ENCODE measurements around the gene TEX28. TPM values are rescaled to one million over a fixed set of nuclear protein-coding genes. Genes with fewer than 3 reads are reported as not detected.

TEX28 gene
- total RNA-seq, 1 donor from 2014 or later, result not detected

DNA sequence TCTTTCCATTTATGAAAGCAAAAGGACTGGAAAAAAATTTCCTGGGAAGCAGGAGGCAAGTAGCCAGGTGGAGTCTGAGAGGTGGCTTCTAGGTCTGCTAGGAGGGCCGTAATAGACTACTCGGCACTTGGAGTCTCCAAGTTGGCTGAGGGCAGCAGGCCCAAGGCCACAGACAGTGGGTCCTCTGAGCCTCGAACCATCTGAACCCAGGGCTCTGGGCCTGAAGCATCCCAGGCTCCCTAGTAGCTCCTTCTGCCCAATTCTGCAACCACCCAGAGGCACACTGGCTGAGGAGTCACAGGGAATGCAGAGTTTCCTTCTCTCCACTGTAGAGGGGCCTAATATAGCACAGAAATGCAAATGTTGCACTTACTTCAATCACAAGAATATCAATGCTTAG lies 20.5 kb upstream of the TEX28 start:
- H3K4me3 ChIP-seq, result no peak overlapping the region
- ATAC-seq (no peak), DNase-seq (no peak)
- H3K27me3 ChIP-seq, result no peaks in the 10 kb centered on the region
- no peaks in the 10 kb centered on the region for H3K4me1 ChIP-seq
- H3K36me3 ChIP-seq, result no peaks in the 10 kb centered on the region
- intact Hi-C loops (cut with DNase I), result no loop called here
- H3K9me3 ChIP-seq, result no peaks in the 10 kb centered on the region
- TF ChIP-seq, protein P1, sequence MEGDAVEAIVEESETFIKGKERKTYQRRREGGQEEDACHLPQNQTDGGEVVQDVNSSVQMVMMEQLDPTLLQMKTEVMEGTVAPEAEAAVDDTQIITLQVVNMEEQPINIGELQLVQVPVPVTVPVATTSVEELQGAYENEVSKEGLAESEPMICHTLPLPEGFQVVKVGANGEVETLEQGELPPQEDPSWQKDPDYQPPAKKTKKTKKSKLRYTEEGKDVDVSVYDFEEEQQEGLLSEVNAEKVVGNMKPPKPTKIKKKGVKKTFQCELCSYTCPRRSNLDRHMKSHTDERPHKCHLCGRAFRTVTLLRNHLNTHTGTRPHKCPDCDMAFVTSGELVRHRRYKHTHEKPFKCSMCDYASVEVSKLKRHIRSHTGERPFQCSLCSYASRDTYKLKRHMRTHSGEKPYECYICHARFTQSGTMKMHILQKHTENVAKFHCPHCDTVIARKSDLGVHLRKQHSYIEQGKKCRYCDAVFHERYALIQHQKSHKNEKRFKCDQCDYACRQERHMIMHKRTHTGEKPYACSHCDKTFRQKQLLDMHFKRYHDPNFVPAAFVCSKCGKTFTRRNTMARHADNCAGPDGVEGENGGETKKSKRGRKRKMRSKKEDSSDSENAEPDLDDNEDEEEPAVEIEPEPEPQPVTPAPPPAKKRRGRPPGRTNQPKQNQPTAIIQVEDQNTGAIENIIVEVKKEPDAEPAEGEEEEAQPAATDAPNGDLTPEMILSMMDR (IDR thresholded peaks at IDR 0.05), result no peak
- H3K27ac ChIP-seq, result no peak overlapping the region

DNA sequence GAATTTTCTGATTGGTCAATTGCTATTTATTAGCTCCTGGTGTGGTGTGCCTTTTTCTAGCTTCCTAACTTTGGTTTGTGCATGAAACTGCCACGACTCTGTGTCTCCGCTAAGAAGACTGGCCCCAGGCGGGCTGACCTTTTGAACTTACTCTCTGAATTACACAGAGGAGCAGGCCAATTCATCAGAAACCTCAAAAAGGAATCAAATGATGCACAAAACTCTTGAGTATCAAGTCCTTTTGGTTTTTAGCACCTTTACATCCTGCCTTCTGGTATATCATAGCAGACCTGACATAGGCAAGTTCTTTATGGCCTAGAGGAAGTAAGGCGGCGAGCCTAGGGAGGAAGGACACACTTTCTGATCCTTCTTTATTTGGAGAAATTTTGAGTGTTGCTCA lies 18.2 kb upstream of the TEX28 start:
- H3K27me3 ChIP-seq, result no peaks in the 10 kb centered on the region
- DNase-seq (no peak), ATAC-seq (no peak)
- TF ChIP-seq, protein P1 (IDR thresholded peaks at IDR 0.05), result no peak
- no peaks in the 10 kb centered on the region for H3K36me3 ChIP-seq
- no peaks in the 10 kb centered on the region for H3K4me1 ChIP-seq
- no peak overlapping the region for H3K4me3 ChIP-seq
- intact Hi-C loops (cut with DNase I), result no loop called here
- no peaks in the 10 kb centered on the region for H3K9me3 ChIP-seq
- H3K27ac ChIP-seq, result no peak overlapping the region

DNA sequence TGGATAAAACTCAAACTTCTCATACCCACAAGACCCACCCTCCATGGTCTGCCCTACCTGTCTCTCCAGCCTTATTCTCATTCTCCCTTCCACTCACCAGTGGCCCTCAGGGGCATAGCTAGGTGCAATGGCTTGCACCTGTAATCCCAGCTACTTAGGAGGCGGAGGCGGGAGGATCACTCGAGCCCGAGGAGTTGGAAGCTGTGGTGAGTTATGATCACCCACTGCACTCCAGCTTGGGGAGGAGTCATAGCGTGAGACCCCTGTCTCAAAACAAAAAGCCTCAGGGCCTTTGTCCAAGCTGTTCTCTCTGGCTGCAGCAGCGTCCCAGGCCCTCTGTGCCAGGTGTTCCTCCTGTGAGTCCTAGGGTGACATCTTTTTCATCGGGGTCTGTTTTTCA lies 17.2 kb upstream of the TEX28 start:
- H3K4me1 ChIP-seq, result no peaks in the 10 kb centered on the region
- H3K27ac ChIP-seq, result no peak overlapping the region
- no peaks in the 10 kb centered on the region for H3K36me3 ChIP-seq
- no peaks in the 10 kb centered on the region for H3K27me3 ChIP-seq
- no peak overlapping the region for H3K4me3 ChIP-seq
- TF ChIP-seq, protein P1 (IDR thresholded peaks at IDR 0.05), result no peak
- intact Hi-C loops (cut with DNase I), result no loop called here
- H3K9me3 ChIP-seq, result no peaks in the 10 kb centered on the region
- ATAC-seq, result no peak
- DNase-seq, result no peak

DNA sequence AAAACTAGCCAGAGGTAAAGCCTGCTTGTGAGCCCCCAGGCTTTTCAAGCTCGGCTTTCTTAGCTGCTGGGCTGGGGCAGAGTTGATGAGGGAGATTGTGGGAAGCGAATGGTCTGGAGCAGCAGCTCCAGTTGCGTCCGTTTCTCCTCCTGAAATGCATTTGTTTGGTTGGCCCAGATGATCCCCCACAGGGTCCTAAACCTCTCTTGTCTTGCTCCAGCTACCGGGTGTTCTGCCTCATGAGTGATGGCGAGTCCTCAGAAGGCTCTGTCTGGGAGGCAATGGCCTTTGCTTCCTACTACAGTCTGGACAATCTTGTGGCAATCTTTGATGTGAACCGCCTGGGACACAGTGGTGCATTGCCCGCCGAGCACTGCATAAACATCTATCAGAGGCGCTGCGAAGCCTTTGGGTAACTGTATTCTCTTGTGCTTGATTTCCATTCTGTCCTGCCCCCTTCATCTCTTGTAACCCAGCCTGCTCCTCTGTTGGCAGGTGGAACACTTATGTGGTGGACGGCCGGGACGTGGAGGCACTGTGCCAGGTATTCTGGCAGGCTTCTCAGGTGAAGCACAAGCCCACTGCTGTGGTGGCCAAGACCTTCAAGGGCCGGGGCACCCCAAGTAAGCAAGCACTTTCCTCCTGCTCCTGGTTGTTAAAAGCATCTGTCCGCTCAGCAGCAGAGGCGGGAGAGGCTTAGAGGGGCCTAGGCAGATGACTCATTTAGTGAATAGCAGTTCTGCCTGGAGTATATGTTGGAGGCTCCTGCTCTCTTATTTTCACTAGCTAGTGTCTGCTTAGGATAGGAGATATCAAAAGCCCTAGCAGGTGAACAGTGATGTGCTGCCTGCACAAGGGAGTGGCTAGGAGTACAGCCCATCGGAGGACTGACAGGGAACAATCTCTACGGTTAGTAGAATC lies 16.0 kb upstream of the TEX28 start:
- Histone ChIP-seq H3K4me1 (no peaks in the 10 kb centered on the region), H3K4me3 (no peak overlapping the region), H3K27ac (no peak overlapping the region), H3K27me3 (no peaks in the 10 kb centered on the region), H3K36me3 (no peaks in the 10 kb centered on the region), H3K9me3 (no peaks in the 10 kb centered on the region)
- ATAC-seq, result no peak
- intact Hi-C loops (cut with DNase I), result no loop called here
- DNase-seq, result no peak
- TF ChIP-seq, protein P1 (IDR thresholded peaks at IDR 0.05), result no peak

DNA sequence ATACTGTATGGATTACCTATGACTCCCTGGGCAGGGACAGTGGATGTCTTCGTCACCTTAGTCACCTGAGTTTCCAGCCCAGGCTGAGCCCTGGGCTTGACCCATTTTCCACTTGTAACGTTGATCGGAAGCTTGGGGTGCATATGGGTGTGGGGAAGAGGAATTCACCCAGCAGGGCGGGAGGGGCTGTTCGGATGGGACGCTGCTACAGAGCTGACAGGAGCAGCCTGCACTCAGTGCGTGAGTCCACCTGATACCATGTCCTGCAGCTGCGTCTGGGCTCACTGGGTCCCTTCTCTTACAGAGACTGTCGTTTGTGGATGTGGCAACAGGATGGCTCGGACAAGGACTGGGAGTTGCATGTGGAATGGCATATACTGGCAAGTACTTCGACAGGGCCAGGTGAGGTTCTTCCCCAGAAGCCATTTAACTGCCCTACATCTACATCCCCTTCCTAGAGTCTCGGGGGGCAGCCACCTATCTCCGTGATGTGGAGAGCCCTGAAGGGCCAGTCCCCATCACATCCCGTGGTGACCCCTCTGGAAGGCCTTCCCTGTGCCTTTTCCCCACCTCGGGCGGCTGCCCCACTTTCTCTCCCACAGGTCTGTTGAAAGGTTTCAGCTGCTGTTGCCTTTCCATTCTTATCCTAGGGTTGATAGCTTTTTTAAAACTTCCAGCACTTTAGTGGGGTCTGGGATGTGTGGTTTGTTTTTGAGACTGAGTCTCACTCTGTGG lies 14.3 kb upstream of the TEX28 start:
- TF ChIP-seq, protein P1 (IDR thresholded peaks at IDR 0.05), result no peak
- Histone ChIP-seq H3K36me3 (no peaks in the 10 kb centered on the region), H3K4me3 (no peak overlapping the region), H3K27ac (no peak overlapping the region), H3K9me3 (no peaks in the 10 kb centered on the region), H3K27me3 (no peaks in the 10 kb centered on the region), H3K4me1 (no peaks in the 10 kb centered on the region)
- ATAC-seq (no peak), DNase-seq (no peak)
- intact Hi-C loops (cut with DNase I), result no loop called here

All from upper lobe of right lung (tissue), 1 donor.